SU-DHL-6 (cell line): ENCODE results near the gene PLAC1.

Source experiments
- H2AFZ ChIP-seq: fragments of 200-600 bp; sonication (generic); 2 replicates; pipeline ENCODE4 v1.6.1; 2014; ENCODE audit warnings: low read depth, mild to moderate bottlenecking, moderate library complexity, mixed read lengths, antibody characterized with exemption, low read length; ENCODE audit not compliant: severe bottlenecking
- H3F3A ChIP-seq: fragments of 200-600 bp; shearing (Covaris generic); 2 replicates; pipeline ENCODE4 v1.6.0; 2016; ENCODE audit warnings: antibody characterized with exemption, mild to moderate bottlenecking; ENCODE audit not compliant: insufficient read depth
- H3K27ac ChIP-seq: fragments of 200-600 bp; sonication (generic); 2 replicates; pipeline ENCODE4 v1.5.1; 2016; ENCODE audit warnings: low read depth, mild to moderate bottlenecking, low read length, moderate library complexity, mixed read lengths
- H3K27me3 ChIP-seq: fragments of 200-600 bp; sonication (generic), shearing (Covaris generic); 2 replicates; pipeline ENCODE4 v1.6.0; 2014; ENCODE audit warnings: mild to moderate bottlenecking, low read length
- H3K36me3 ChIP-seq: fragments of 200-600 bp; sonication (generic); 2 replicates; pipeline ENCODE4 v1.6.1; 2014; ENCODE audit warnings: mild to moderate bottlenecking, low read length, mixed read lengths
- H3K4me2 ChIP-seq: fragments of 300-600, 200-600 bp; shearing (Covaris generic), sonication (generic); 2 replicates; pipeline ENCODE4 v1.6.0; 2014; ENCODE audit warnings: low read length, low read depth, mild to moderate bottlenecking; ENCODE audit not compliant: poor library complexity, severe bottlenecking
- H3K4me3 ChIP-seq: fragments of 200-600 bp; sonication (generic); 2 replicates; pipeline ENCODE4 v1.5.1; 2014; ENCODE audit warnings: antibody characterized with exemption, low read length, mild to moderate bottlenecking, mixed read lengths; ENCODE audit not compliant: insufficient read depth, poor library complexity, severe bottlenecking
- H3K79me2 ChIP-seq: fragments of 200-600 bp; sonication (generic); 2 replicates; pipeline ENCODE4 v1.6.1; 2014; ENCODE audit warnings: mild to moderate bottlenecking, low read length, moderate library complexity; ENCODE audit not compliant: insufficient read depth
- H3K9ac ChIP-seq: fragments of 200-600 bp; sonication (generic); 2 replicates; pipeline ENCODE4 v1.7.0; 2014; ENCODE audit warnings: mild to moderate bottlenecking, low read length
- H3K9me2 ChIP-seq: fragments of 200-600 bp; sonication (generic); replicated peaks from 2 replicates; pipeline ENCODE4 v1.6.1; 2014; ENCODE audit warnings: low read length; ENCODE audit not compliant: insufficient read depth
- H3K9me3 ChIP-seq: fragments of 200-600 bp; sonication (generic); 2 replicates; pipeline ENCODE4 v1.6.1; 2014; ENCODE audit warnings: low read length, mixed read lengths; ENCODE audit not compliant: insufficient read depth
- H4K20me1 ChIP-seq: fragments of 200-600 bp; sonication (generic); 2 replicates; pipeline ENCODE4 v1.6.1; 2014; ENCODE audit warnings: low read depth, mild to moderate bottlenecking, antibody characterized with exemption, low read length, moderate library complexity, mixed read lengths
- CTCF ChIP-seq: fragments of 200-600 bp; sonication (generic); IDR thresholded peaks from one replicate; pipeline ENCODE4 v1.5.1; 2017; ENCODE audit warnings: antibody characterized with exemption, mild to moderate bottlenecking, low read length, moderate library complexity; ENCODE audit not compliant: insufficient read depth, poor library complexity, severe bottlenecking
- EZH2phosphoT487 ChIP-seq: fragments of 200-600 bp; sonication (generic), shearing (Covaris generic); conservative IDR thresholded peaks from 2 replicates; pipeline ENCODE4 v1.6.1; 2018; ENCODE audit warnings: mild to moderate bottlenecking, antibody characterized with exemption, low read length, moderate library complexity, mixed read lengths

PLAC1 gene

GRCh38 chrX:134660627-134661026, 2.4 kb upstream of the PLAC1 start:
- no peak overlapping the region for H2AFZ ChIP-seq
- H3K9me2 ChIP-seq: no peaks in the 10 kb centered on the region
- no peaks in the 10 kb centered on the region for H3K36me3 ChIP-seq
- no peaks in the 10 kb centered on the region for H3K9me3 ChIP-seq
- H3K4me3 ChIP-seq: no peak overlapping the region
- H3K79me2 ChIP-seq: no peaks in the 10 kb centered on the region
- H3F3A ChIP-seq: no peaks in the 10 kb centered on the region
- no peaks in the 10 kb centered on the region for H4K20me1 ChIP-seq
- H3K4me2 ChIP-seq: no peak overlapping the region
- no peak overlapping the region for H3K9ac ChIP-seq
- no peak overlapping the region for H3K27ac ChIP-seq
- no peaks in the 10 kb centered on the region for H3K27me3 ChIP-seq
- TF ChIP-seq EZH2phosphoT487 (no peak), CTCF (no peak)

GRCh38 chrX:134659761-134660160, 1.5 kb upstream of the PLAC1 start:
- Histone ChIP-seq H3K36me3 (no peaks in the 10 kb centered on the region), H2AFZ (no peak overlapping the region), H3K27ac (no peak overlapping the region), H3K79me2 (no peaks in the 10 kb centered on the region), H3F3A (no peaks in the 10 kb centered on the region), H3K9me2 (no peaks in the 10 kb centered on the region), H3K9ac (no peak overlapping the region), H3K27me3 (no peaks in the 10 kb centered on the region), H3K4me3 (no peak overlapping the region), H3K4me2 (no peak overlapping the region), H3K9me3 (no peaks in the 10 kb centered on the region), H4K20me1 (no peaks in the 10 kb centered on the region)
- no peak for TF ChIP-seq EZH2phosphoT487
- no peak for TF ChIP-seq CTCF

GRCh38 chrX:134658760-134659023, 421 bp upstream of the PLAC1 start:
- TF ChIP-seq CTCF: no peak
- no peak for TF ChIP-seq EZH2phosphoT487
- Histone ChIP-seq H3K79me2 (no peaks in the 10 kb centered on the region), H3K36me3 (no peaks in the 10 kb centered on the region), H3K9me2 (no peaks in the 10 kb centered on the region), H3K27me3 (no peaks in the 10 kb centered on the region), H4K20me1 (no peaks in the 10 kb centered on the region), H3F3A (no peaks in the 10 kb centered on the region), H3K9ac (no peak overlapping the region), H3K27ac (no peak overlapping the region), H2AFZ (no peak overlapping the region), H3K4me2 (no peak overlapping the region), H3K9me3 (no peaks in the 10 kb centered on the region), H3K4me3 (no peak overlapping the region)
